ENCODE data around the gene KY. TPM values are rescaled to one million over a fixed set of nuclear protein-coding genes. Genes with fewer than 3 reads are reported as not detected.
"Not testable (repeated sequence)": the region's sequence is repeated elsewhere in the genome, so short reads cannot be mapped to it uniquely, and the experiment has no call there.

Gene KY
- total RNA-seq, 4 donors from 2014 or later = 4.0 to 5.2 TPM; not detected in 2

DNA sequence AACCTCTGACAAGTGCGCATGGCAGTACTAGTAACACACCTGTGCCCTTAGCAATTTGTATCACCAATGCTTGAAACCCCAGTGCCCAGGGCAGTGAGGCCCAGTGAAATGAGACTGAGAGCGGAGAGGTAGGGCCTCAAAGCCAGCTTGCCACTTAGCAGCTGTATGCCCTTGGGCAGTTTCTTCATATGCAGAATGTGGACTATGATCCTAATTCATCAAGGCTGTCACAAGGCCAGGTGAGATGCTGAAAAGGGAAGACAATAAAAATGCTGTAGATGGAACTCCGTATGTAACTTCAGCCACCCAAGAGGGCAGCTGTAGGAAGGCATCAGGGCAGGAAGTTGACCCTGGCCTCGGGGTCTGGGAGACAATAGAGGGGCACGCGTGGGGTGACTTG, 74.4 kb downstream of the KY start:
- no peak for DNase-seq
- no peak overlapping the region for H3K4me3 ChIP-seq
- no peaks in the 10 kb centered on the region for H3K27me3 ChIP-seq
- no peak overlapping the region for H3K27ac ChIP-seq
- intact Hi-C loops (cut with DNase I; ENCODE audit: low total_unique reads) = no loop called here
- no peaks in the 10 kb centered on the region for H3K9me3 ChIP-seq
- H3K36me3 ChIP-seq = no peaks in the 10 kb centered on the region
- no peak for TF ChIP-seq POLR2A (IDR thresholded peaks at IDR 0.05)
- TF ChIP-seq, protein P1, sequence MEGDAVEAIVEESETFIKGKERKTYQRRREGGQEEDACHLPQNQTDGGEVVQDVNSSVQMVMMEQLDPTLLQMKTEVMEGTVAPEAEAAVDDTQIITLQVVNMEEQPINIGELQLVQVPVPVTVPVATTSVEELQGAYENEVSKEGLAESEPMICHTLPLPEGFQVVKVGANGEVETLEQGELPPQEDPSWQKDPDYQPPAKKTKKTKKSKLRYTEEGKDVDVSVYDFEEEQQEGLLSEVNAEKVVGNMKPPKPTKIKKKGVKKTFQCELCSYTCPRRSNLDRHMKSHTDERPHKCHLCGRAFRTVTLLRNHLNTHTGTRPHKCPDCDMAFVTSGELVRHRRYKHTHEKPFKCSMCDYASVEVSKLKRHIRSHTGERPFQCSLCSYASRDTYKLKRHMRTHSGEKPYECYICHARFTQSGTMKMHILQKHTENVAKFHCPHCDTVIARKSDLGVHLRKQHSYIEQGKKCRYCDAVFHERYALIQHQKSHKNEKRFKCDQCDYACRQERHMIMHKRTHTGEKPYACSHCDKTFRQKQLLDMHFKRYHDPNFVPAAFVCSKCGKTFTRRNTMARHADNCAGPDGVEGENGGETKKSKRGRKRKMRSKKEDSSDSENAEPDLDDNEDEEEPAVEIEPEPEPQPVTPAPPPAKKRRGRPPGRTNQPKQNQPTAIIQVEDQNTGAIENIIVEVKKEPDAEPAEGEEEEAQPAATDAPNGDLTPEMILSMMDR (IDR thresholded peaks at IDR 0.05) = no peak
- H3K4me1 ChIP-seq = no peaks in the 10 kb centered on the region

DNA sequence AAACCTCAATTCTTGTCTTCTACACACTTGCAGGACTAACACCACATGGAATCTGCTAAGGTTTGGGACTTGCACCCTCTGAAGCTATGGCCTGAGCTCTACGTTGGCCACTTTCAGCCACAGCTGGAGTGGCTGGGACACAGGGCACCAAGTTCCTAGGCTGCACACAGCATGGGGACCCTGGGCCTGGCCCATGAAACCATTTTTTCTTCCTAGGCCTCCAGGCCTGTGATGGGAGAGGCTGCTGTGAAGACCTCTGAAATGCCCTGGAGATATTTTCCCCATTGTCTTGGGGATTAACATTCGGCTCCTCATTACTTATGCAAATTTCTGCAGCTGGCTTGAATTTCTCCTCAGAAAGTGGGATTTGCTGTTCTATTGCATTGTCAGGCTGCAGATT, 80.9 kb downstream of the KY start:
- H3K27ac ChIP-seq; intact Hi-C loops (cut with DNase I; ENCODE audit: low total_unique reads): not testable (repeated sequence)

GRCh38 chr3:134568790-134569189, 82.0 kb downstream of the KY start:
- DNase-seq = no peak
- no peaks in the 10 kb centered on the region for H3K27me3 ChIP-seq
- H3K4me3 ChIP-seq = no peak overlapping the region
- no peak overlapping the region for H3K27ac ChIP-seq
- no peaks in the 10 kb centered on the region for H3K36me3 ChIP-seq
- TF ChIP-seq POLR2A (IDR thresholded peaks at IDR 0.05) = no peak
- TF ChIP-seq, protein P1 (IDR thresholded peaks at IDR 0.05) = no peak
- H3K9me3 ChIP-seq = no peaks in the 10 kb centered on the region
- H3K4me1 ChIP-seq = no peaks in the 10 kb centered on the region
- intact Hi-C loops (cut with DNase I; ENCODE audit: low total_unique reads) = no loop called here

More for the DNA sequence above, 80.9 kb downstream of the KY start:
- H3K36me3 ChIP-seq, H3K27me3 ChIP-seq, H3K9me3 ChIP-seq, H3K4me1 ChIP-seq, DNase-seq, H3K4me3 ChIP-seq: not testable (repeated sequence)

- no peaks in the 10 kb centered on the region for H3K36me3 ChIP-seq
- no peaks in the 10 kb centered on the region for H3K27me3 ChIP-seq
- no peak for DNase-seq
- intact Hi-C loops (cut with DNase I; ENCODE audit: low total_unique reads) = no loop called here
- no peaks in the 10 kb centered on the region for H3K9me3 ChIP-seq
- H3K27ac ChIP-seq = no peak overlapping the region
- no peak overlapping the region for H3K4me3 ChIP-seq
- H3K4me1 ChIP-seq = no peaks in the 10 kb centered on the region
- TF ChIP-seq POLR2A (IDR thresholded peaks at IDR 0.05) = no peak
- TF ChIP-seq, protein P1 (IDR thresholded peaks at IDR 0.05) = no peak
These were observed 83.2 kb downstream of the KY start for GRCh38 chr3:134567605-134568004.

GRCh38 chr3:134564991-134565390, 85.8 kb downstream of the KY start:
- Histone ChIP-seq H3K27ac (no peak overlapping the region), H3K27me3 (no peaks in the 10 kb centered on the region), H3K9me3 (no peaks in the 10 kb centered on the region), H3K4me3 (no peak overlapping the region), H3K36me3 (no peaks in the 10 kb centered on the region), H3K4me1 (no peaks in the 10 kb centered on the region)
- TF ChIP-seq POLR2A (IDR thresholded peaks at IDR 0.05) = no peak
- TF ChIP-seq, protein P1 (IDR thresholded peaks at IDR 0.05) = no peak
- intact Hi-C loops (cut with DNase I; ENCODE audit: low total_unique reads) = no loop called here
- no peak for DNase-seq

- DNase-seq = no peak
- intact Hi-C loops (cut with DNase I; ENCODE audit: low total_unique reads) = no loop called here
- no peaks in the 10 kb centered on the region for H3K27me3 ChIP-seq
- no peak overlapping the region for H3K27ac ChIP-seq
- no peaks in the 10 kb centered on the region for H3K4me1 ChIP-seq
- H3K4me3 ChIP-seq = no peak overlapping the region
- no peaks in the 10 kb centered on the region for H3K9me3 ChIP-seq
- H3K36me3 ChIP-seq = no peaks in the 10 kb centered on the region
- TF ChIP-seq, protein P1 (IDR thresholded peaks at IDR 0.05) = no peak
- TF ChIP-seq POLR2A (IDR thresholded peaks at IDR 0.05) = no peak
These were observed 87.2 kb downstream of the KY start for GRCh38 chr3:134563601-134564000.
